Measurements from ENCODE around the gene ST3GAL3.

- TF ChIP-seq, protein P1, sequence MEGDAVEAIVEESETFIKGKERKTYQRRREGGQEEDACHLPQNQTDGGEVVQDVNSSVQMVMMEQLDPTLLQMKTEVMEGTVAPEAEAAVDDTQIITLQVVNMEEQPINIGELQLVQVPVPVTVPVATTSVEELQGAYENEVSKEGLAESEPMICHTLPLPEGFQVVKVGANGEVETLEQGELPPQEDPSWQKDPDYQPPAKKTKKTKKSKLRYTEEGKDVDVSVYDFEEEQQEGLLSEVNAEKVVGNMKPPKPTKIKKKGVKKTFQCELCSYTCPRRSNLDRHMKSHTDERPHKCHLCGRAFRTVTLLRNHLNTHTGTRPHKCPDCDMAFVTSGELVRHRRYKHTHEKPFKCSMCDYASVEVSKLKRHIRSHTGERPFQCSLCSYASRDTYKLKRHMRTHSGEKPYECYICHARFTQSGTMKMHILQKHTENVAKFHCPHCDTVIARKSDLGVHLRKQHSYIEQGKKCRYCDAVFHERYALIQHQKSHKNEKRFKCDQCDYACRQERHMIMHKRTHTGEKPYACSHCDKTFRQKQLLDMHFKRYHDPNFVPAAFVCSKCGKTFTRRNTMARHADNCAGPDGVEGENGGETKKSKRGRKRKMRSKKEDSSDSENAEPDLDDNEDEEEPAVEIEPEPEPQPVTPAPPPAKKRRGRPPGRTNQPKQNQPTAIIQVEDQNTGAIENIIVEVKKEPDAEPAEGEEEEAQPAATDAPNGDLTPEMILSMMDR (IDR thresholded peaks at IDR 0.05), result no peak
- no peak for TF ChIP-seq POLR2A (IDR thresholded peaks at IDR 0.05)
- TF ChIP-seq EP300 (IDR thresholded peaks at IDR 0.05), result no peak
- no peak for TF ChIP-seq POLR2AphosphoS5 (IDR thresholded peaks at IDR 0.05)
Measured at GRCh38 chr1:43804569-43804968, 97.2 kb downstream of the ST3GAL3 start.
